HepG2 (cell line): ENCODE measurements around the gene COL5A1.
"Not testable (repeated sequence)": the region's sequence is repeated elsewhere in the genome, so short reads cannot be mapped to it uniquely, and the experiment has no call there.

ENCODE experiments used
- ATF3 ChIP-seq: sonication (generic); formaldehyde crosslinking; IDR thresholded peaks from 2 replicates; pipeline ENCODE4 v1.4.0; 2020; ENCODE audit warnings: missing genetic modification reagents
- CREB1 ChIP-seq, 2 experiments: fragments of 450-650 bp in 1 of 2; IDR thresholded peaks; 2 replicates each; pipeline ENCODE4 v1.6.1; 2016 to 2017; ENCODE audit warnings: control low read depth in 1 of 2, mild to moderate bottlenecking in 1 of 2, missing compliant biosample characterization in 1 of 2, missing genetic modification characterization in 1 of 2
- CTCF ChIP-seq: sonication (generic); formaldehyde crosslinking; IDR thresholded peaks from 2 replicates; pipeline ENCODE4 v1.5.0; 2020; ENCODE audit warnings: mild to moderate bottlenecking, missing genetic modification reagents, moderate library complexity
- MXD3 ChIP-seq: IDR thresholded peaks from 2 replicates; pipeline ENCODE4 v1.6.1; 2016; ENCODE audit warnings: mild to moderate bottlenecking, missing biosample characterization, missing genetic modification reagents
- NPAS2 ChIP-seq: sonication (generic); formaldehyde crosslinking; IDR thresholded peaks from 2 replicates; pipeline ENCODE4 v1.8.0; 2022; ENCODE audit warnings: mild to moderate bottlenecking, missing genetic modification reagents, borderline replicate concordance
- PHF5A ChIP-seq: IDR thresholded peaks from one replicate; pipeline ENCODE4 v1.6.1; 2018; ENCODE audit warnings: low read depth, missing genetic modification reagents; ENCODE audit not compliant: unreplicated experiment
- POLR2A ChIP-seq, 2 experiments: IDR thresholded peaks; 2 replicates each; pipeline ENCODE4 v1.6.1; 2011; ENCODE audit warnings: low read depth in 2 of 2, low read length in 2 of 2, mild to moderate bottlenecking in 1 of 2, moderate library complexity in 1 of 2; ENCODE audit not compliant: insufficient read depth in 1 of 2
- PTBP1 ChIP-seq: fragments of 200-400 bp; formaldehyde crosslinking; IDR thresholded peaks from 2 replicates; pipeline ENCODE4 v1.6.1; 2018; ENCODE audit warnings: low read length, low read depth; ENCODE audit not compliant: poor library complexity, severe bottlenecking
- YEATS2 ChIP-seq: sonication (generic); formaldehyde crosslinking; IDR thresholded peaks from 2 replicates; pipeline ENCODE4 v1.4.0; 2020; ENCODE audit warnings: missing genetic modification reagents, borderline replicate concordance

GRCh38 chr9:134857451-134857850 lies 215.8 kb downstream of the COL5A1 start:
- TF ChIP-seq NPAS2 (CRISPR knock-in tag); PTBP1; CTCF (CRISPR knock-in tag); ATF3; MXD3 (CRISPR knock-in tag); POLR2A (IDR thresholded peaks at IDR 0.05; ENCODE audit: insufficient read depth in 1 of 2, low read depth in 2 of 2, low read length in 2 of 2); CREB1 (IDR thresholded peaks at IDR 0.05); CREB1 (CRISPR knock-in tag; IDR thresholded peaks at IDR 0.05); PHF5A (CRISPR knock-in tag); YEATS2 (CRISPR knock-in tag): not testable (repeated sequence)
